NB4 (cell line): ENCODE results near the gene PRSS16.
"Not testable (repeated sequence)": the region's sequence is repeated elsewhere in the genome, so short reads cannot be mapped to it uniquely, and the experiment has no call there.

Source experiments
- DNase-seq: peaks from one replicate; pipeline ENCODE4 v3.0.0; 2010; ENCODE audit warnings: low read depth
- H3K4me3 ChIP-seq: one replicate; pipeline ENCODE4 v1.5.1; 2011; ENCODE audit warnings: mild to moderate bottlenecking, low read depth, low read length, moderate library complexity
- CTCF ChIP-seq: IDR thresholded peaks from one replicate; pipeline ENCODE4 v1.5.1; 2012; ENCODE audit warnings: low read depth, low read length
- MAX ChIP-seq: IDR thresholded peaks from 2 replicates; pipeline ENCODE4 v1.6.1; 2011; ENCODE audit warnings: low read depth, low read length
- MYC ChIP-seq: IDR thresholded peaks from 2 replicates; pipeline ENCODE4 v1.6.1; 2011; ENCODE audit warnings: low read depth, low read length
- POLR2A ChIP-seq: IDR thresholded peaks from 2 replicates; pipeline ENCODE4 v1.6.1; 2011; ENCODE audit warnings: mild to moderate bottlenecking; ENCODE audit not compliant: insufficient read length; ENCODE audit errors: extremely low read depth

The PRSS16 gene

GRCh38 chr6:27260836-27261375 lies 13.4 kb downstream of the PRSS16 start:
- no peak for DNase-seq
- TF ChIP-seq MAX (no peak), POLR2A (no peak), CTCF (no peak), MYC (no peak)
- H3K4me3 ChIP-seq: no peak overlapping the region

GRCh38 chr6:27263886-27264285 lies 16.4 kb downstream of the PRSS16 start:
- no peak for DNase-seq
- TF ChIP-seq POLR2A: no peak
- TF ChIP-seq MAX: no peak
- no peak for TF ChIP-seq CTCF
- no peak for TF ChIP-seq MYC
- no peak overlapping the region for H3K4me3 ChIP-seq

GRCh38 chr6:27267003-27267402 lies 19.5 kb downstream of the PRSS16 start:
- H3K4me3 ChIP-seq, DNase-seq: not testable (repeated sequence)

GRCh38 chr6:27267857-27268434 lies 20.4 kb downstream of the PRSS16 start:
- TF ChIP-seq CTCF (no peak), MYC (no peak), POLR2A (no peak), MAX (no peak)
- no peak for DNase-seq
- no peak overlapping the region for H3K4me3 ChIP-seq

GRCh38 chr6:27268803-27269202 lies 21.3 kb downstream of the PRSS16 start:
- TF ChIP-seq POLR2A (no peak), MYC (no peak)
- no peak overlapping the region for H3K4me3 ChIP-seq
- no peak for DNase-seq

- no peak for DNase-seq
- no peak for TF ChIP-seq POLR2A
- no peak for TF ChIP-seq MAX
- TF ChIP-seq MYC: no peak
- TF ChIP-seq CTCF: no peak
- no peak overlapping the region for H3K4me3 ChIP-seq
Observed at GRCh38 chr6:27273783-27274182, 26.3 kb downstream of the PRSS16 start.
